Liver (tissue), 9 donors: ENCODE results near the gene CDC42SE2. TPM values are rescaled to one million over a fixed set of nuclear protein-coding genes. Genes with fewer than 3 reads are reported as not detected.

ENCODE experiments used
- DNase-seq: peaks from one replicate; pipeline ENCODE4 v3.0.0-alpha.2; 2017; ENCODE audit warnings: low spot score
- H3K27ac ChIP-seq, 2 donors: one replicate each; pipeline ENCODE4 v1.7.0; 2013; ENCODE audit warnings: inconsistent platforms in 2 of 2, low read length in 2 of 2, control low read depth in 1 of 2, low read depth in 1 of 2, mild to moderate bottlenecking in 1 of 2
- H3K27me3 ChIP-seq, 4 donors: one replicate each; pipeline versions ENCODE4 v1.6.1 to v1.7.0; 2013; ENCODE audit warnings: low read length in 3 of 4, inconsistent platforms in 1 of 4, mild to moderate bottlenecking in 1 of 4, moderate library complexity in 1 of 4; ENCODE audit not compliant: control insufficient read depth in 4 of 4, insufficient read depth in 4 of 4
- H3K36me3 ChIP-seq, 4 donors: one replicate each; pipeline versions ENCODE4 v1.6.1 to v1.7.0; 2013; ENCODE audit warnings: low read length in 3 of 4, mild to moderate bottlenecking in 3 of 4, low read depth in 1 of 4, moderate library complexity in 1 of 4; ENCODE audit not compliant: control insufficient read depth in 4 of 4, insufficient read depth in 3 of 4
- H3K4me1 ChIP-seq, 4 donors: one replicate each; pipeline versions ENCODE4 v1.6.1 to v1.7.0; 2013; ENCODE audit warnings: low read length in 3 of 4, mild to moderate bottlenecking in 3 of 4, moderate library complexity in 1 of 4; ENCODE audit not compliant: control insufficient read depth in 4 of 4, insufficient read depth in 4 of 4
- H3K4me3 ChIP-seq, 3 donors: one replicate each; pipeline versions ENCODE4 v1.6.1 to v1.7.0; 2013; ENCODE audit warnings: low read length in 3 of 3, control low read depth in 1 of 3, low read depth in 1 of 3, mild to moderate bottlenecking in 1 of 3
- H3K9ac ChIP-seq, 2 donors: one replicate each; pipeline ENCODE4 v1.7.0; 2013; ENCODE audit warnings: low read length in 2 of 2, mild to moderate bottlenecking in 2 of 2, moderate library complexity in 2 of 2, control low read depth in 1 of 2, low read depth in 1 of 2
- H3K9me3 ChIP-seq, 4 donors: one replicate each; pipeline versions ENCODE4 v1.6.1 to v1.7.0; 2013; ENCODE audit warnings: low read length in 3 of 4; ENCODE audit not compliant: control insufficient read depth in 4 of 4
- ATF3 ChIP-seq: IDR thresholded peaks from 2 replicates; pipeline ENCODE4 v1.6.1; 2016; ENCODE audit warnings: antibody characterized with exemption
- CTCF ChIP-seq: fragments of 150-350 bp; IDR thresholded peaks from 2 replicates; pipeline ENCODE4 v1.5.1; 2017; ENCODE audit warnings: improper control_type of control experiment, low read depth, low read length; ENCODE audit not compliant: missing input control
- EGR1 ChIP-seq, 2 donors: IDR thresholded peaks; 2 replicates each; pipeline ENCODE4 v1.6.1; 2016 to 2018; ENCODE audit warnings: antibody characterized with exemption in 2 of 2, low read depth in 2 of 2
- FOXA1 ChIP-seq: IDR thresholded peaks from 2 replicates; pipeline ENCODE4 v1.6.1; 2016; ENCODE audit warnings: antibody characterized with exemption
- FOXA2 ChIP-seq: IDR thresholded peaks from 2 replicates; pipeline ENCODE4 v1.6.1; 2016; ENCODE audit warnings: antibody characterized with exemption
- GABPA ChIP-seq, 2 donors: IDR thresholded peaks in 1 of 2; conservative IDR thresholded peaks in 1 of 2; 2 replicates each; pipeline ENCODE4 v1.6.1; 2016; ENCODE audit warnings: antibody characterized with exemption in 2 of 2, mild to moderate bottlenecking in 1 of 2, moderate library complexity in 1 of 2
- HNF4A ChIP-seq, 2 donors: conservative IDR thresholded peaks; 2 replicates each; pipeline ENCODE4 v1.6.1; 2016; ENCODE audit warnings: antibody characterized with exemption in 2 of 2, mild to moderate bottlenecking in 2 of 2
- HNF4G ChIP-seq: IDR thresholded peaks from 2 replicates; pipeline ENCODE4 v1.6.1; 2016; ENCODE audit warnings: antibody characterized with exemption
- JUND ChIP-seq, 2 donors: IDR thresholded peaks; 2 replicates each; pipeline ENCODE4 v1.6.1; 2016; ENCODE audit warnings: antibody characterized with exemption in 2 of 2
- MAX ChIP-seq: IDR thresholded peaks from 2 replicates; pipeline ENCODE4 v1.6.1; 2016; ENCODE audit warnings: antibody characterized with exemption
- NR2F2 ChIP-seq: IDR thresholded peaks from 2 replicates; pipeline ENCODE4 v1.6.1; 2016; ENCODE audit warnings: antibody characterized with exemption
- RAD21 ChIP-seq, 2 donors: IDR thresholded peaks; 2 replicates each; pipeline ENCODE4 v1.6.1; 2016; ENCODE audit warnings: antibody characterized with exemption in 2 of 2, mild to moderate bottlenecking in 2 of 2
- REST ChIP-seq: IDR thresholded peaks from 2 replicates; pipeline ENCODE4 v1.6.1; 2016; ENCODE audit warnings: antibody characterized with exemption, mild to moderate bottlenecking
- RXRA ChIP-seq, 2 donors: IDR thresholded peaks; 2 replicates each; pipeline ENCODE4 v1.6.1; 2017 to 2018; ENCODE audit warnings: antibody characterized with exemption in 2 of 2, mild to moderate bottlenecking in 1 of 2
- SP1 ChIP-seq: IDR thresholded peaks from 2 replicates; pipeline ENCODE4 v1.6.1; 2018; ENCODE audit warnings: antibody characterized with exemption, mild to moderate bottlenecking
- TAF1 ChIP-seq: conservative IDR thresholded peaks from 2 replicates; pipeline ENCODE4 v1.6.1; 2016; ENCODE audit warnings: antibody characterized with exemption, mild to moderate bottlenecking
- YY1 ChIP-seq: IDR thresholded peaks from 2 replicates; pipeline ENCODE4 v1.6.1; 2016; ENCODE audit warnings: antibody characterized with exemption, mild to moderate bottlenecking
- ZBTB33 ChIP-seq: IDR thresholded peaks from 2 replicates; pipeline ENCODE4 v1.6.1; 2016; ENCODE audit warnings: antibody characterized with exemption
- WGBS: extraction: QIAGEN DNeasy Blood & Tissue Kit; methylation state at CpG from one replicate; pipeline ENCODE4 v1.1.7; 2013; 5-methylcytosine and 5-hydroxymethylcytosine counted together
- polyA plus RNA-seq, 2 donors: library from polyadenylated mRNA; stranded (reverse) in 1 of 2; unstranded in 1 of 2; fragments of 200-250 nt in 1 of 2; fragments of >200 nt in 1 of 2; fragmentation: Nextera tagmentation in 1 of 2; extraction: Ambion mirVana in 1 of 2; gene quantifications; one replicate each; pipeline versions ENCODE4 v1.2.1 to v1.2.3, GENCODE V29; 2013 to 2015
- total RNA-seq, 2 donors: library from RNA; depleted of rRNA; stranded (reverse); fragments of >200 nt; gene quantifications; one replicate each; pipeline ENCODE4 v1.2.3, GENCODE V29; 2014
- donor health status: healthy.
- donor health status: healthy.
- donor health status: healthy.
- donor health status: healthy.
- donor health status: healthy.

The CDC42SE2 gene
- total and polyA plus RNA-seq, 4 donors = 7.8 to 31.7 (median 17.0) TPM

- no peaks in the 10 kb centered on the region for H3K36me3 ChIP-seq
- no peak for DNase-seq
- TF ChIP-seq ATF3 (no peak), YY1 (peak; percentile 59), FOXA1 (no peak), EGR1 (IDR thresholded peaks at IDR 0.05; ENCODE audit: low read depth in 2 of 2) (no peak), MAX (no peak), RAD21 (IDR thresholded peaks at IDR 0.05) (peak; percentile 38 to 56), HNF4A (conservative IDR thresholded peaks at IDR 0.05) (peak; percentile 5 to 27), FOXA2 (no peak), RXRA (IDR thresholded peaks at IDR 0.05) (no peak), HNF4G (no peak), JUND (IDR thresholded peaks at IDR 0.05) (no peak), CTCF (peak; percentile 42), ZBTB33 (no peak), SP1 (no peak), NR2F2 (no peak), GABPA (IDR thresholded peaks at IDR 0.05 in 1 of 2, conservative IDR thresholded peaks at IDR 0.05 in 1 of 2) (peak in 1 of 2 donors; percentile 24)
- H3K4me3 ChIP-seq = peak overlapping the region; percentile 77 to 99 (median 86)
- H3K27me3 ChIP-seq = no peaks in the 10 kb centered on the region
- WGBS = 9% methylated on average over 2 of the region's 2 CpGs
- H3K9ac ChIP-seq = peak overlapping the region in 1 of 2 donors; percentile 77
- H3K27ac ChIP-seq = peak overlapping the region; percentile 46 to 91
- H3K4me1 ChIP-seq = peaks cover 3 to 15% (median 7%) of the 10 kb centered on the region in 4 donors
- H3K9me3 ChIP-seq = no peaks in the 10 kb centered on the region
Observed at GRCh38 chr5:131265311-131265803, 1.5 kb downstream of the CDC42SE2 start.

- no peak for DNase-seq
- Histone ChIP-seq H3K36me3 (no peaks in the 10 kb centered on the region), H3K27ac (peak overlapping the region in 1 of 2 donors; percentile 46), H3K4me1 (peaks cover 3 to 15% (median 7%) of the 10 kb centered on the region in 4 donors), H3K9ac (no peak overlapping the region), H3K9me3 (no peaks in the 10 kb centered on the region), H3K4me3 (no peak overlapping the region), H3K27me3 (no peaks in the 10 kb centered on the region)
- WGBS = 86% methylated on average over 16 of the region's 16 CpGs
- TF ChIP-seq RAD21 (IDR thresholded peaks at IDR 0.05) (no peak), RXRA (IDR thresholded peaks at IDR 0.05) (no peak), TAF1 (no peak), JUND (IDR thresholded peaks at IDR 0.05) (no peak), REST (no peak), SP1 (no peak), EGR1 (IDR thresholded peaks at IDR 0.05; ENCODE audit: low read depth in 2 of 2) (no peak), GABPA (IDR thresholded peaks at IDR 0.05 in 1 of 2, conservative IDR thresholded peaks at IDR 0.05 in 1 of 2) (no peak), FOXA1 (no peak), NR2F2 (no peak), FOXA2 (no peak), MAX (no peak), ZBTB33 (no peak)
Observed at GRCh38 chr5:131266370-131267060, 2.7 kb downstream of the CDC42SE2 start.
